Left renal cortex interstitium (tissue), 4 donors: ENCODE data around the gene RASA3. TPM values are rescaled to one million over a fixed set of nuclear protein-coding genes. Genes with fewer than 3 reads are reported as not detected.

Experiments used
- DNase-seq, 4 donors: peaks; one replicate each; pipeline ENCODE4 v3.0.0-alpha.2; 2013; ENCODE audit warnings: low read depth in 4 of 4, low spot score in 2 of 4, missing footprints in 1 of 4
- polyA plus RNA-seq, 4 donors: library from polyadenylated mRNA; unstranded; fragments of 120-200 nt; gene quantifications; one replicate each; pipeline ENCODE4 v1.2.1, GENCODE V29; 2013; ENCODE audit not compliant: insufficient read length in 4 of 4

Gene RASA3
- polyA plus RNA-seq, 4 donors: 12.4 to 16.0 (median 13.8) TPM

GRCh38 chr13:113974304-113975281 lies 157.8 kb downstream of the RASA3 start:
- no peak for DNase-seq

GRCh38 chr13:113973218-113974164 lies 158.9 kb downstream of the RASA3 start, which contains the start of gene C13orf46:
Gene C13orf46 (minus strand): TSS chr13:113974076. CDS start chr13:113973997, 79 bp downstream.
- DNase-seq: no peak

- no peak for DNase-seq
Observed at GRCh38 chr13:113972451-113973217, 159.8 kb downstream of the RASA3 start.

- no peak for DNase-seq
Observed at GRCh38 chr13:113971471-113972231, 160.8 kb downstream of the RASA3 start.

GRCh38 chr13:113970810-113971470 lies 161.5 kb downstream of the RASA3 start:
- DNase-seq: no peak

- no peak for DNase-seq
Observed at GRCh38 chr13:113969973-113970611, 162.3 kb downstream of the RASA3 start.

GRCh38 chr13:113969311-113969972 lies 163.0 kb downstream of the RASA3 start:
- no peak for DNase-seq

- no peak for DNase-seq
Observed at GRCh38 chr13:113968463-113969310, 163.7 kb downstream of the RASA3 start.

GRCh38 chr13:113967729-113968462 lies 164.5 kb downstream of the RASA3 start:
- no peak for DNase-seq

- no peak for DNase-seq
Observed at GRCh38 chr13:113967206-113967720, 165.2 kb downstream of the RASA3 start.

- no peak for DNase-seq
Observed at GRCh38 chr13:113965968-113966884, 166.2 kb downstream of the RASA3 start.

GRCh38 chr13:113965383-113965874 lies 167.0 kb downstream of the RASA3 start:
- no peak for DNase-seq

- DNase-seq: no peak
Observed at GRCh38 chr13:113964251-113964995, 168.0 kb downstream of the RASA3 start.

GRCh38 chr13:113963376-113963775 lies 169.0 kb downstream of the RASA3 start:
- DNase-seq: no peak
